HCT116 (cell line): ENCODE data around the gene DNAJC5G.

Experiments
- MAX ChIP-seq: IDR thresholded peaks from 2 replicates; pipeline ENCODE4 v1.6.1; 2012
- POLR2A ChIP-seq: IDR thresholded peaks from 2 replicates; pipeline ENCODE4 v1.7.0; 2011; ENCODE audit warnings: borderline replicate concordance; ENCODE audit not compliant: insufficient read depth, insufficient read length; ENCODE audit errors: extremely low read depth
- SIN3A ChIP-seq: IDR thresholded peaks from 2 replicates; pipeline ENCODE4 v1.6.1; 2012; ENCODE audit warnings: low read depth
- TF ChIP-seq, protein P1 (sequence below), 3 experiments: fragments of 200-600 bp in 1 of 3; sonication (generic) in 1 of 3; IDR thresholded peaks in 2 of 3; conservative IDR thresholded peaks in 1 of 3; 2 replicates each; pipeline ENCODE4 v1.5.1; 2012 to 2017; ENCODE audit warnings: low read depth in 2 of 3, low read length in 2 of 3, antibody characterized with exemption in 1 of 3, borderline replicate concordance in 1 of 3, control low read depth in 1 of 3, mild to moderate bottlenecking in 1 of 3, mixed read lengths in 1 of 3, mixed run types in 1 of 3, moderate library complexity in 1 of 3; ENCODE audit not compliant: insufficient read depth in 1 of 3

- TF ChIP-seq, protein P1, sequence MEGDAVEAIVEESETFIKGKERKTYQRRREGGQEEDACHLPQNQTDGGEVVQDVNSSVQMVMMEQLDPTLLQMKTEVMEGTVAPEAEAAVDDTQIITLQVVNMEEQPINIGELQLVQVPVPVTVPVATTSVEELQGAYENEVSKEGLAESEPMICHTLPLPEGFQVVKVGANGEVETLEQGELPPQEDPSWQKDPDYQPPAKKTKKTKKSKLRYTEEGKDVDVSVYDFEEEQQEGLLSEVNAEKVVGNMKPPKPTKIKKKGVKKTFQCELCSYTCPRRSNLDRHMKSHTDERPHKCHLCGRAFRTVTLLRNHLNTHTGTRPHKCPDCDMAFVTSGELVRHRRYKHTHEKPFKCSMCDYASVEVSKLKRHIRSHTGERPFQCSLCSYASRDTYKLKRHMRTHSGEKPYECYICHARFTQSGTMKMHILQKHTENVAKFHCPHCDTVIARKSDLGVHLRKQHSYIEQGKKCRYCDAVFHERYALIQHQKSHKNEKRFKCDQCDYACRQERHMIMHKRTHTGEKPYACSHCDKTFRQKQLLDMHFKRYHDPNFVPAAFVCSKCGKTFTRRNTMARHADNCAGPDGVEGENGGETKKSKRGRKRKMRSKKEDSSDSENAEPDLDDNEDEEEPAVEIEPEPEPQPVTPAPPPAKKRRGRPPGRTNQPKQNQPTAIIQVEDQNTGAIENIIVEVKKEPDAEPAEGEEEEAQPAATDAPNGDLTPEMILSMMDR (IDR thresholded peaks at IDR 0.05 in 2 of 3, conservative IDR thresholded peaks at IDR 0.05 in 1 of 3; ENCODE audit: borderline replicate concordance in 1 of 3, insufficient read depth in 1 of 3, low read depth in 2 of 3, low read length in 2 of 3), result no peak
- TF ChIP-seq SIN3A (no peak), MAX (no peak), POLR2A (no peak)
These were observed 27.3 kb upstream of the DNAJC5G start for GRCh38 chr2:27247893-27248292.
